ENCODE results near the gene MAN1A1.
"Not testable (repeated sequence)": the region's sequence is repeated elsewhere in the genome, so short reads cannot be mapped to it uniquely, and the experiment has no call there.

MAN1A1 gene

GRCh38 chr6:119187596-119187995 lies 162.0 kb downstream of the MAN1A1 start:
- DNase-seq, result no peak

DNA sequence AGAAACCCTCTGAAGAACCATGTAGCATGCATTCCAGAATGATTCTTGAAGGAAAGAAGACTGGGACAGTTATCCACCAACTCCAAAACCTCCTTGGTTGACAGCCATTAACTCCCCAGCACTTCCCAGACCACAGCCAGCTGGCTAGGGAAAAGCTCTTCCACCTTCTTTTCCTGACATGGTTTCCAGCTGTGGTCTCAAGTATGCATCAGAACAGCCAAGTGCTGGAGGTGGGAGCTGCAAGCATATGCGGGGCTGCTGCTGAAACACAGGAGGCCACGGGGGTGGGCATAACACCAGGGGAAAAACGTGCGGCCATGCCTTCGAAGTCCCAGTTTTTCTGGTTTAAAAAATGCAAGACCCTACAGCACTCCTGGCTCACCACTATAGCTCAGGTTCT lies 163.1 kb downstream of the MAN1A1 start:
- no peak for DNase-seq

- DNase-seq, result no peak
These were observed 165.4 kb downstream of the MAN1A1 start for GRCh38 chr6:119184008-119184648.

DNA sequence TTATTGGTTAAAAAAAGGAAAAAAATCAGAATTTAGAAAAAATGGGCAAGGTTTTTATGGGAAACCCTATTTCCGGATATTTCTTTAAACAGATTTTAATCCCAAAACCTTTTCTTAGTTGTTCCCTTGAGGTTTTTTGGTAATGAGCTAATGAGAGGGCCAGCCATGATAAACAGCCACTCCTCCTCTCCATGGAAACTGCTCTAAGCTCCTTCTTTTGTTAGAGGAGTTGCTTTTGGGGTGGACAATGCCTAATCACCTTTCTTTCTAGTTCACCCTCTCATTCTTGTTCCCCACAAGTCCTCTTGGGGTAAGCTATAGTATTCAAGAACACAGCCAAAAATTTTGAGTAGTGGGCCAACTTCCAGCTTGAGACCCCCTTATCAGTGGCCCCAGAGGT lies 166.1 kb downstream of the MAN1A1 start:
- DNase-seq, result no peak

GRCh38 chr6:119182875-119183274 lies 166.7 kb downstream of the MAN1A1 start:
- no peak for DNase-seq

- no peak for DNase-seq
These were observed 167.3 kb downstream of the MAN1A1 start for GRCh38 chr6:119182216-119182803.

- no peak for DNase-seq
These were observed 168.5 kb downstream of the MAN1A1 start for GRCh38 chr6:119181046-119181445.

DNA sequence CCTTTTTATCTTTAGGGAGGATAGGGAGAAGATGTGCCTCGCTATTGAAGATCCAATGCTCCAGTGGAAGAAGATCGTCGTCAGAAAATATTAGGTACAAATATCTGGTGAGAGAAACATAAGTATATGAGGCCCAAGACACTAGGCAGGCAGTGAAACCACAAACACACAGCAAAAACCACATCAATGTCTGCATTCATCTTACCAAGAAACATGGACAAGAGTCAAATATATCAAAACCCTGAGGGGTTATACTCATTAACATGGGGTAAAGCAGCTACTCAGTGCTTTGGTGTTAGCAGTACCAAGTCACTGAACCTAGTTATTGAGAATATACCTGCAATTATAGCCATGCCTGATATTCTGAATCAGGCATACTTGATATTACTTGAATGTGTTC lies 169.7 kb downstream of the MAN1A1 start:
- DNase-seq, result no peak

DNA sequence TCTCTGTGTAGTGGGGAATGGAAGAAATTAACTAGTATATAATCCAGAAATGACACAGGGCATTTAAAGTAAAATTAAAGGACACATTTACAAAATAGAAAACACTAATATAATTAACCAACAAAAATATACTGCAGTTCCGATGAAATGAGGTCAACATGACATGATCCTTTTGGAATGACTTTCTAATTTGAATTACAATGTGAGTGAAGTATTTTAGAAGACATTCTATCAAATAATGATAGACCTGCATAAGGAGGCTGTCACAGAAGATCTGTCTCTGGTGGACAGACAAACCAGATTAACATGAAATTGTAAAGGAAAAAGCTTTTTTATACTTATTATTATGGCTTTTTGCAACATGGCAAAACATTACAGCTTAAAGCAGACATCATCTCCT lies 170.5 kb downstream of the MAN1A1 start:
- no peak for DNase-seq

DNA sequence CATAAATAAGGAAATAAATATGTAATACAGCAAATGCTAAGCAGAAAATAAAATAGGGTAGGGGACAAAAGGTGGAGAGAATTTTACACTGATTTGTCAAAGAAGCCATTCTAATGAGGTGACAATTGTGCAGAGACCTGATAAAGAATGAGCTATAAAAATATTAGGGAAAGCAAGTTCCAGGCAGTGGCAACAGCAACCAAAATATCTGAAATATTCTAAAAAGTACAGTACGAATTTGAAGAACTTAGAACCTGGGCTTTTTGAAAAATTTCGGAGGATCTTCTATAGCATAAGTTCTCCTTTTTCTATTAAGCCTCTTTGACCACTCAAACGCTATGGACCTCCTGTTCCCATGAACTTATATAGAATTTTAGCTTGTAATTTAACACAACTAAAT lies 173.1 kb downstream of the MAN1A1 start:
- DNase-seq, result no peak

- DNase-seq, result no peak
These were observed 174.4 kb downstream of the MAN1A1 start for GRCh38 chr6:119174879-119175817.

- no peak for DNase-seq
These were observed 175.5 kb downstream of the MAN1A1 start for GRCh38 chr6:119174085-119174445.

- DNase-seq, result no peak
These were observed 176.1 kb downstream of the MAN1A1 start for GRCh38 chr6:119173249-119174084.

GRCh38 chr6:119172824-119173223 lies 176.7 kb downstream of the MAN1A1 start:
- no peak for DNase-seq

DNA sequence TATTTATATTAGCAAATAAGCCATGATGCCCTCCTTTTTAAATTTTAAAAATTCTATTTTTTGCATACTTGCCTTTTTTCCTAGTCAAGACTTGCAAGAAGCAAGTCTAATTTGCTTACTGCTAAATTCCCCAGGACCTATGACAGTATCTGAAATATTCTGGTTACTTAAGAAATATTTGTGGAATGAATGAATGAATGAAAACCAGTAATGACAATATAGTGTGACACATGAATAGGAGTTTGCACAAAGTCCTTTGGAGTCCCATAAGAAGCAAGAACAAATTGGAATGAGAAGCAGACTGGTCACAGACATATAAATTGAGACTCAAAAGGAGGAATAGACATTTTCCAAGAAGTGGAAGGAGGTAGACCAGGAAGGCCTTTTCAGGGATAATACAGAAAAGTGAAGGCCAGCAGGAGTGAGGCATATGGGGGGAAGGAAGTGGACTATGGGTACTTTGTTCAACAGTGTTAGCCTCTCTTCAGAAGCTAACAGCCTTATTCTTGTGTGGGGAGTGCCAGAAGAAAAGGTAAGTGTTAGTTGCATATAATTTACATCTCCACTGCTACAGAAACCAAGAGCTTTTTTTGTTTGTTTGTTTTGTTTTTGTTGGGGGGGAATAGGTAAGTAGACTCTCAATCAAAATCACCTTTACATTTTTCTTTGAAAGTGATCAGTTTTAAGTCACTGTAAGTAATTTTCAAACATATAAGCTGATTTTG lies 177.5 kb downstream of the MAN1A1 start:
- no peak for DNase-seq

GRCh38 chr6:119171088-119171841 lies 178.3 kb downstream of the MAN1A1 start:
- no peak for DNase-seq

DNA sequence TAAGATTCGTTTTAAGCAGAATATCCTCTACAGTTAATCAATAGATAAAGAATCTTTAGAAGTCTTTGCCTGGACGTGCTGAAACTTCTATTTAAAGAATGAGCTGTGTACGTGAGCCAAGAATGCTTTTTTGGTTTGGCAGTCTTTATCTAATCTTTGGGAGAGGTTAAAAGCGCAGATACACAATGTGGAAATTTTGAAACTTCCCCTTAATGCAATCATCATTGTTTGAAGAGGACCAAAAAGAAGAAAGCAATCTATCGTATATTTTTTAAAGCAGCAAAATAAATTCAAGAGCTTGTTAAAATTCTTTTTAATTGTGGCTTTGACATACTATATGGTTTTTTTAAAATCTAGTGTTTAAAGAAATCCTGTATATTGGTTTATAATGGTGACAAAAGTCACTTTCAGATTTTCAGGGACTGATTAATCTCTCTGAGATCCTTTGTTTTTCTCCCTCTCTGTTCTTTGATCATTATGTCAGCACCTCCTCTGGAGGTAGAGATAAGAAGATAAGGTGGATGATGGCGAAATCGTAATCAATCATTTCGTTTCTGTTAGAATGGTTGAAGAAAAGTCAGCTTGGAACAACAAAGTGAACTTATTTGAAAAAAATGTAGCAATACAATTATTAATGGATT lies 179.0 kb downstream of the MAN1A1 start:
- DNase-seq, result no peak

DNA sequence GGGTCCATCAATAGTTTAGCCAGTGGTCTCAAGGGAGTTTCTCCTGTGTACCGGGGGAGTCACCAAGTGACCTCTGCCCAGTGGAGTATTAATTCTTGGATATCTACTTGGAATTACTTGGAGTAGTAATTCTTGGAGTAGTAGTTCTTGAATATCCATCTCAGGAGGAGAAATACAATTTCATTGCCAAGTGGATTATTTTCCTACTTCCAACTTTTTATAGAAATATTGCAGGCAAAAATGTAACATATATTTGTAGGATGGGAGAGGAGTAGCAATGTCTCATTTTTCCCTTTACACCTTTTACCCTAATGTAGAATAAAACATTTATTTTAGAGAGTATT lies 179.5 kb downstream of the MAN1A1 start:
- no peak for DNase-seq

DNA sequence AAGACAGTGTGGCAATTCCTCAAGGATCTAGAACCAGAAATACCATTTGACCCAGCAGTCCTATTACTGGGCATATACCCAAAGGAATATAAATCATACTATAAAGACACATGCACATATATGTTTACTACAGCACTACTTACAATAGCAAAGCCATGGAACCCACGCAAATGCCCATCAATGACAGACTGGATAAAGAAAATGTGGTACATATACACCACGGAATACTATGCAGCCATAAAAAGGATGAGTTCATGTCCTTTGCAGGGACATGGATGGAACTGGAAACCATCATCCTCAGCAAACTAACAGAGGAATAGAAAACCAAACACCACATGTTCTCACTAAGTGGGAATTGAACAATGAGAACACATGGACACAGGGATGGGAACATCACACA lies 180.2 kb downstream of the MAN1A1 start:
- not testable (repeated sequence) for DNase-seq

DNA sequence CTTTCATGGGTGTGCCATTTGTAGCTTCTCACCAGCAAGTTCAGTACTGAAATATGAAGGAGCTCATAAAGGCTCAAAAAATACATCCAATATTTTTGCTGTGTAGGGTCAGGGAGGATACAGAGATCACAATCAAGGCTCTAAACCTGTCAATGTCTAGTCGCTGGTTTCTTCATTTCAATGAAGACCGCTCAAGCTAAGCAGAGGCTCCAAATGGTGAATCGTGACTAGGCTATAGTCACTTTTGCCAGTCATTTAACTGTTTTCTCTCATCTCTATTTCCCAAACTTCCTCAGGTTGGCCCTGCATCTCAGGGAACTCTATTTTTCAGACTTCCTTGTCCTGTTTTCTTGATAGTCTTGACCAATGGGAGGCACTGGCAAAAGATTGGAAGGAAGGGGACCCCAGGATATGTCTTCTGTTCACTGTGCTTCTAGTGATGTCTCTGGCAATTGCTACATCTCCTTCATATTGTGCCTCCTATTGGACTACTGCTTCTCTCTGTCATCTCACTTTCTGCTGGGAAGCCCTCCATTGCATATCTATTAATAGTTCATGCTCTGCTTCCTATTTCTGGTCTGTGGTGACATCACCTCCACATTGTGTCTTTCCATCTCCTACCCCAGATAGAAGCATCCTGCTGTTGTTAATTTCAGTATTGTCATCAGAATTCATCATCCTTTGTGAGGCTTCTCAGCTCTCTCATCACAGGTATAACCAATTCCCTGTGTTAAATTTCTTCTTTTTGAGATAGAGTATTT lies 183.4 kb downstream of the MAN1A1 start:
- DNase-seq, result no peak
